Lower lobe of right lung (tissue), 2 donors: ENCODE results near the gene GRAMD1B. TPM values are rescaled to one million over a fixed set of nuclear protein-coding genes. Genes with fewer than 3 reads are reported as not detected.
A peak's percentile ranks its signal among the peaks of the same experiment; 100 is the strongest.

Source experiments
- ATAC-seq, 2 donors: fragments of 200-7000 bp; cut with Tn5 transposase; one replicate each; pipeline ENCODE4 v1.9.1; 2020 to 2022; ENCODE audit warnings: mild to moderate bottlenecking in 2 of 2, moderate library complexity in 2 of 2
- DNase-seq: peaks from one replicate; pipeline ENCODE4 v3.0.0-alpha.2; 2020
- H3K27ac ChIP-seq: fragments of 200-600 bp; one replicate; pipeline ENCODE4 v1.8.0; 2022
- H3K27me3 ChIP-seq: fragments of 200-600 bp; one replicate; pipeline ENCODE4 v1.8.0; 2022; ENCODE audit warnings: low read depth
- H3K36me3 ChIP-seq: fragments of 200-600 bp; one replicate; pipeline ENCODE4 v1.8.0; 2022; ENCODE audit warnings: mild to moderate bottlenecking
- H3K4me1 ChIP-seq: fragments of 200-600 bp; one replicate; pipeline ENCODE4 v1.8.0; 2022
- H3K4me3 ChIP-seq: fragments of 200-600 bp; one replicate; pipeline ENCODE4 v1.8.0; 2022; ENCODE audit warnings: mild to moderate bottlenecking
- H3K9me3 ChIP-seq: fragments of 200-600 bp; one replicate; pipeline ENCODE4 v1.8.0; 2022
- intact Hi-C: fragments of 100-400 bp; cut with DNase I; formaldehyde crosslinking; loops from one replicate; pipeline ENCODE4 v1.11.0; 2022
- total RNA-seq: library from RNA; stranded (reverse); fragmentation: NEBNext Ultra II Directional; extraction: Animal tissue kit (Norgen Biotek cat#: 25700); gene quantifications from one replicate; pipeline ENCODE4 v1.2.1, GENCODE V29; 2021
- TF ChIP-seq, protein P1 (sequence below): fragments of 200-600 bp; IDR thresholded peaks from one replicate; pipeline ENCODE4 v1.8.0; 2022; ENCODE audit warnings: antibody characterized with exemption, mild to moderate bottlenecking
- donor health status: DM: no; HTN: yes; CAD: no; lungs with severe emphysema.

Gene GRAMD1B
- total RNA-seq, 1 donor from 2014 or later, result 9.9 TPM

DNA sequence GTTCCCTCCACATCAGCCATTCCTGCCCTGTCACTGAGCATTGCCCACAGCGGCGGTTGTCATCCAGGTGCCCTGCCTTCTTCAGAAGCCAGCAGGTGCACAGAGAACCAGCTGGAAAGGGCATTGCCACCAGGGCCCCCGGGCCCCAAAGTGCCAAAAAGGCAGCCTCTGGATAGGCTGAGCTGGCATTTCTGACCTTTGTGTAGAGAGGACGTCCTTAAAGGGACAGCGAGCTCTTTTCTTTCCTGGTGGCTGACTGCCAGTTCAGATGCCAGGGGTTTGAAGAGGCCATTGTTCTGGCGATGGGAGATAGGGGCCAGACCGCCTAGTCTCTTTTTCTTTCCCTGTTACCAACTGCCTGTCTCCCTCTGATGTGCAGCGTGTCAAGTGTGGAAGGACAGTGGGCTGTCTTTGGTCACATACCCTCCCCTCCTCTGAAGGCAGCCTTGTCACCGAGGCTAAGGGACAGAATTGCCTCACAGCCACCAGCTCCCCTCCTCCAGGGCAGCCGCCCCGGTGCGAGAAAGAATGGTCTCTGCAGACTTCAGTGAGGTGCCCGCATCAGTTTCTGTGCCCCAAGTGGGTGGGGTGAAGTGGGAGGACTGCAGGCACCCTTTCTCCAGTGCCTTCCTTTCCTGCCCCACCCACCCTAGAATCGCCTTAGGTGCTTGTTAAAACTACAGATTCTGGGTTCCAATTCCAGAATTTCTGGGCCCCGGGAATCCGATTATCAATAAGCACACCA is 114.7 kb downstream of the GRAMD1B start:
- H3K27ac ChIP-seq, result no peak overlapping the region
- DNase-seq (no peak), ATAC-seq (no peak)
- H3K9me3 ChIP-seq, result no peaks in the 10 kb centered on the region
- no peaks in the 10 kb centered on the region for H3K4me1 ChIP-seq
- no peaks in the 10 kb centered on the region for H3K36me3 ChIP-seq
- H3K27me3 ChIP-seq, result no peaks in the 10 kb centered on the region
- H3K4me3 ChIP-seq, result no peak overlapping the region
- TF ChIP-seq, protein P1, sequence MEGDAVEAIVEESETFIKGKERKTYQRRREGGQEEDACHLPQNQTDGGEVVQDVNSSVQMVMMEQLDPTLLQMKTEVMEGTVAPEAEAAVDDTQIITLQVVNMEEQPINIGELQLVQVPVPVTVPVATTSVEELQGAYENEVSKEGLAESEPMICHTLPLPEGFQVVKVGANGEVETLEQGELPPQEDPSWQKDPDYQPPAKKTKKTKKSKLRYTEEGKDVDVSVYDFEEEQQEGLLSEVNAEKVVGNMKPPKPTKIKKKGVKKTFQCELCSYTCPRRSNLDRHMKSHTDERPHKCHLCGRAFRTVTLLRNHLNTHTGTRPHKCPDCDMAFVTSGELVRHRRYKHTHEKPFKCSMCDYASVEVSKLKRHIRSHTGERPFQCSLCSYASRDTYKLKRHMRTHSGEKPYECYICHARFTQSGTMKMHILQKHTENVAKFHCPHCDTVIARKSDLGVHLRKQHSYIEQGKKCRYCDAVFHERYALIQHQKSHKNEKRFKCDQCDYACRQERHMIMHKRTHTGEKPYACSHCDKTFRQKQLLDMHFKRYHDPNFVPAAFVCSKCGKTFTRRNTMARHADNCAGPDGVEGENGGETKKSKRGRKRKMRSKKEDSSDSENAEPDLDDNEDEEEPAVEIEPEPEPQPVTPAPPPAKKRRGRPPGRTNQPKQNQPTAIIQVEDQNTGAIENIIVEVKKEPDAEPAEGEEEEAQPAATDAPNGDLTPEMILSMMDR, result no peak
- intact Hi-C loops, result no loop called here

DNA sequence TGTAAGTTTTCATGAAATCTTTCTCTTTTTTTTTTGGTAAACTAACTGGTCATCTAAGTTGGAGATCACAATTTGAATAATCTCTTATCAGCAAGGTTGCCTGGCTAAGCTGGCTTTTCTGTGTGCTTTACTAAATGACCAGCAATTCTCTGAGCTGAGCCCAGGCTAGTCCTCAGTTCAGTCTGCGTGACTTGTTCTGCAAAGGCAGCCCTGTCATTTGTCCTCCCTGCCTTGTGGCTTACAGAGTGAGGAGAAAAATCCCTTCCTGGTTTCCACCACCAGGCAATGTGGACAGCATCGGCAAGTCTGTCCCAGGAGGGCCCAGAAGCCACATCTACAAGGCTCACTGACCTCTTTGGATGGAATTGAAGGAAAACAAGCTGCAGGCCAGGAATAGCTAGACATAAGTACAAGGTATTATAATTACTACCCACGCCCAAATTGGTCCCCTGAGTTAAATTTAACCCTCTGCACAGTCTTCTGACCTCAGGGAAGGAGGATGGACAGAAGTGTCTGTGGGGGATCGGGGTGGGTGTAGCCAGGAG is 115.7 kb downstream of the GRAMD1B start:
- DNase-seq (no peak), ATAC-seq (no peak)
- Histone ChIP-seq H3K9me3 (no peaks in the 10 kb centered on the region), H3K27me3 (no peaks in the 10 kb centered on the region), H3K27ac (no peak overlapping the region), H3K4me1 (no peaks in the 10 kb centered on the region), H3K36me3 (no peaks in the 10 kb centered on the region), H3K4me3 (no peak overlapping the region)
- TF ChIP-seq, protein P1, result no peak
- intact Hi-C loops, result no loop called here

- Histone ChIP-seq H3K9me3 (no peaks in the 10 kb centered on the region), H3K27me3 (no peaks in the 10 kb centered on the region), H3K4me3 (no peak overlapping the region), H3K27ac (no peak overlapping the region), H3K4me1 (no peaks in the 10 kb centered on the region), H3K36me3 (no peaks in the 10 kb centered on the region)
- TF ChIP-seq, protein P1, result no peak
- intact Hi-C loops, result no loop called here
- no peak for ATAC-seq
- DNase-seq, result no peak
Observed at GRCh38 chr11:123546515-123546914, 116.4 kb downstream of the GRAMD1B start.

DNA sequence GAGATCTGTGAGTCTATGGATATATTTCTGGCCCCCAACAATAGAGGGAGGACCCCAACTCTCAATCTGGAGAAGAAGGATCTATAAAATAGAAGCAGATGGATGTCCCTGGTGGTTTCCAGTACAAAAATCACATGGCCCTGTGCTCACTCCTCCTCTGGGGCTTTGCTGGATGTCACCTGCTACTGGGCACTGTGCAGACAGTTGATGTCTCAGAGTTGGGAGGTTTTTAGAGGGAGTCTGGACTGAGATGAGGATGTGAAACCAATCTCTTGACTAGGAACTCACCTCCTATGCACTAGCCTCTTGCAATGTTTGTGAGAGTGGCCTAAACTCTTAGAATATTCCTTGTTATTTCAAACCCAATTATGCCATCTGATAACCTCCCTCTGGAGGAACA is 117.1 kb downstream of the GRAMD1B start:
- no peak overlapping the region for H3K27ac ChIP-seq
- DNase-seq (no peak), ATAC-seq (peak; percentile 38 to 40)
- TF ChIP-seq, protein P1, result no peak
- intact Hi-C loops, result no loop called here
- H3K36me3 ChIP-seq, result no peaks in the 10 kb centered on the region
- H3K27me3 ChIP-seq, result no peaks in the 10 kb centered on the region
- no peaks in the 10 kb centered on the region for H3K4me1 ChIP-seq
- H3K9me3 ChIP-seq, result no peaks in the 10 kb centered on the region
- no peak overlapping the region for H3K4me3 ChIP-seq

GRCh38 chr11:123548774-123549173 is 118.7 kb downstream of the GRAMD1B start:
- Histone ChIP-seq H3K9me3 (no peaks in the 10 kb centered on the region), H3K4me3 (no peak overlapping the region), H3K36me3 (no peaks in the 10 kb centered on the region), H3K27ac (no peak overlapping the region), H3K4me1 (no peaks in the 10 kb centered on the region), H3K27me3 (no peaks in the 10 kb centered on the region)
- TF ChIP-seq, protein P1, result no peak
- DNase-seq (no peak), ATAC-seq (no peak)
- intact Hi-C loops, result no loop called here
